Breast epithelium (tissue), 4 donors: Measurements from ENCODE around the gene LRP1. TPM values are rescaled to one million over a fixed set of nuclear protein-coding genes. Genes with fewer than 3 reads are reported as not detected.

Experiments used
- DNase-seq, 2 donors: peaks; one replicate each; pipeline ENCODE4 v3.0.0-alpha.2; 2019; ENCODE audit warnings: low spot score in 2 of 2
- H3K27ac ChIP-seq, 2 donors: fragments of 200-600 bp; sonication (generic) in 1 of 2; one replicate each; pipeline ENCODE4 v1.5.1; 2016 to 2019; ENCODE audit warnings: mild to moderate bottlenecking in 1 of 2
- H3K27me3 ChIP-seq, 2 donors: fragments of 200-600 bp; sonication (generic) in 1 of 2; one replicate each; pipeline versions ENCODE4 v1.5.1 to v1.6.0; 2017 to 2019; ENCODE audit warnings: control low read depth in 1 of 2, mild to moderate bottlenecking in 1 of 2
- H3K36me3 ChIP-seq: fragments of 200-600 bp; one replicate; pipeline ENCODE4 v1.5.1; 2019
- H3K4me1 ChIP-seq, 2 donors: fragments of 200-600 bp; sonication (generic); one replicate each; pipeline ENCODE4 v1.5.1; 2016 to 2019; ENCODE audit warnings: control low read depth in 1 of 2
- H3K4me3 ChIP-seq, 3 donors: fragments of 200-600 bp; sonication (generic); 1 replicate in 2 of 3; 2 replicates in 1 of 3; pipeline ENCODE4 v1.5.1; 2016 to 2019; ENCODE audit warnings: mild to moderate bottlenecking in 3 of 3, moderate library complexity in 2 of 3
- H3K9me3 ChIP-seq, 2 donors: fragments of 200-600 bp; sonication (generic) in 1 of 2; one replicate each; pipeline ENCODE4 v1.5.1; 2016 to 2019; ENCODE audit warnings: control low read depth in 1 of 2
- CTCF ChIP-seq, 3 donors: fragments of 450-650 bp; IDR thresholded peaks; one replicate each; pipeline ENCODE4 v1.5.1; 2016 to 2017; ENCODE audit warnings: antibody characterized with exemption in 3 of 3, mild to moderate bottlenecking in 3 of 3, moderate library complexity in 3 of 3
- POLR2A ChIP-seq: fragments of 450-650 bp; IDR thresholded peaks from one replicate; pipeline ENCODE4 v1.6.1; 2016; ENCODE audit warnings: antibody characterized with exemption, mild to moderate bottlenecking, moderate library complexity
- POLR2AphosphoS5 ChIP-seq, 3 donors: sonication (generic); formaldehyde crosslinking; IDR thresholded peaks; one replicate each; pipeline ENCODE4 v1.6.1; 2017; ENCODE audit warnings: antibody characterized with exemption in 3 of 3
- intact Hi-C: fragments of 100-400 bp; cut with DNase I; formaldehyde crosslinking; loops from one replicate; pipeline ENCODE4 v1.15.1; 2023; ENCODE audit warnings: low total_unique reads
- total RNA-seq, 3 donors: library from RNA; depleted of rRNA; stranded (reverse); fragments of >200 nt; gene quantifications; one replicate each; pipeline ENCODE4 v1.1.0, GENCODE V29; 2016

Gene LRP1
- total RNA-seq, 3 donors from 2014 or later: 102 to 894 (median 240) TPM

GRCh38 chr12:57261428-57261865 is 133.2 kb downstream of the LRP1 start:
- TF ChIP-seq POLR2A (no peak), CTCF (IDR thresholded peaks at IDR 0.05) (no peak), POLR2AphosphoS5 (IDR thresholded peaks at IDR 0.05) (no peak)
- no peaks in the 10 kb centered on the region for H3K9me3 ChIP-seq
- no peak overlapping the region for H3K27ac ChIP-seq
- no peaks in the 10 kb centered on the region for H3K4me1 ChIP-seq
- no peaks in the 10 kb centered on the region for H3K27me3 ChIP-seq
- no peak for DNase-seq
- intact Hi-C loops: no loop called here
- H3K36me3 ChIP-seq: no peaks in the 10 kb centered on the region
- no peak overlapping the region for H3K4me3 ChIP-seq

- intact Hi-C loops: no loop called here
- Histone ChIP-seq H3K4me3 (no peak overlapping the region), H3K36me3 (no peaks in the 10 kb centered on the region), H3K9me3 (no peaks in the 10 kb centered on the region), H3K4me1 (no peaks in the 10 kb centered on the region), H3K27me3 (no peaks in the 10 kb centered on the region), H3K27ac (no peak overlapping the region)
- no peak for TF ChIP-seq POLR2A
- no peak for DNase-seq
Observed at GRCh38 chr12:57262126-57262822, 134.0 kb downstream of the LRP1 start.

Other genes with a start within 250 kb of the LRP1 start
- gene SDR9C7, start 194.1 kb upstream of the LRP1 start, total RNA-seq: not detected
- 1 to 10 TPM in 1 of 3 donors, under 1 TPM in 2; 0.48 to 1.3 (median 0.59) TPM for gene RDH16, start 170.9 kb upstream of the LRP1 start, total RNA-seq
- gene ZBTB39, start 121.9 kb upstream of the LRP1 start, total RNA-seq: 1 to 10 TPM; 4.3 to 6.6 (median 6.1) TPM
- gene TAC3, start 112.0 kb upstream of the LRP1 start, total RNA-seq: not detected
- gene MYO1A, start 78.4 kb upstream of the LRP1 start, total RNA-seq: 1 to 10 TPM in 1 of 3 donors, under 1 TPM in 2; 0.15 to 2.2 (median 0.98) TPM
- gene NEMP1, start 49.7 kb upstream of the LRP1 start, total RNA-seq: 10 to 100 TPM in 2 of 3 donors, 1 to 10 TPM in 1; 6.9 to 13.3 (median 10.9) TPM
- 10 to 100 TPM in 2 of 3 donors, 1 to 10 TPM in 1; 9.0 to 33.2 (median 24.6) TPM for gene NAB2, start 39.4 kb upstream of the LRP1 start, total RNA-seq
- gene STAT6, start 17.1 kb upstream of the LRP1 start, total RNA-seq: 100 to 1,000 TPM; 139 to 147 (median 146) TPM
- not detected for gene LRP1-AS, start 19.1 kb downstream of the LRP1 start, total RNA-seq
- gene NXPH4, start 88.3 kb downstream of the LRP1 start, total RNA-seq: under 1 TPM in 1 of 3 donors, not detected in 2; 0.33 TPM
- gene SHMT2, start 101.2 kb downstream of the LRP1 start, total RNA-seq: 10 to 100 TPM; 37.9 to 63.3 (median 46.7) TPM
- 1 to 10 TPM in 2 of 3 donors, under 1 TPM in 1; 0.98 to 3.2 (median 1.6) TPM for gene STAC3, start 122.7 kb downstream of the LRP1 start, total RNA-seq